ENCODE data around the gene MLPH. TPM values are rescaled to one million over a fixed set of nuclear protein-coding genes. Genes with fewer than 3 reads are reported as not detected.

The MLPH gene
- total RNA-seq, 1 experiment from 2014 or later, result 237 TPM

DNA sequence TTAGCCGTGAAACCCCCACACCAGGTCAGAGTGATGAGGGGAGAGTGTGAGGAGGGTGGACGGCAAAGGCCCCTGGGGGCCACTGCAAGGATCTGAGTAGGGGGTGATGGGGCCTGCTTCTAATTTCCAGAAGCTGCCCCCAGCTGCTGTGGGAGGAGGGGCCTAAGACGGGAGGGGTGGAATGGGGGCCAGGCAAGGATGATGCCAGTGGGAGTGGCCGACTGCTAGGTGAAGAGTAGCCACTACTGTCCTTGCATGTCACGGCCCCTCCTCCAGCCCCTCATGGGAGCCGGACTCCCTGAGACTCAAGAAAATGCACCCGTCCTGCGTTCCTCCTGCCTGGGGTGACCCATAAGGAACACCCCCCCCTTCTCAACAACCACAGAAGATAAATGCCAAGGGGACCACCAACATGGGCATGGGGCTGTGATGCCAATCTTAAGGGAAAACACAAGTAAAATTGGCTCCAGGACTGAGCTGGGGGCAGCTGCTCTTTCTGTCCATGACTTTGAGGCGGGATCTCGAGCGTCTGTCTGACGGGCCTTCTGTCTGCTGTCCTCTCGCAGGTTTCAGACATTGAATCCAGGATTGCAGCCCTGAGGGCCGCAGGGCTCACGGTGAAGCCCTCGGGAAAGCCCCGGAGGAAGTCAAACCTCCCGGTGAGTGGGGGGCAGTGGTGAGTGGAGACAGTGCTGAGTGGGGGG, 55.1 kb downstream of the MLPH start:
- CTCF ChIA-PET, result no interaction called here
- BruUV-seq (replicated peaks), result no TSS peak
- POLR2A ChIA-PET (ENCODE audit: unreplicated experiment), result no interaction called here

DNA sequence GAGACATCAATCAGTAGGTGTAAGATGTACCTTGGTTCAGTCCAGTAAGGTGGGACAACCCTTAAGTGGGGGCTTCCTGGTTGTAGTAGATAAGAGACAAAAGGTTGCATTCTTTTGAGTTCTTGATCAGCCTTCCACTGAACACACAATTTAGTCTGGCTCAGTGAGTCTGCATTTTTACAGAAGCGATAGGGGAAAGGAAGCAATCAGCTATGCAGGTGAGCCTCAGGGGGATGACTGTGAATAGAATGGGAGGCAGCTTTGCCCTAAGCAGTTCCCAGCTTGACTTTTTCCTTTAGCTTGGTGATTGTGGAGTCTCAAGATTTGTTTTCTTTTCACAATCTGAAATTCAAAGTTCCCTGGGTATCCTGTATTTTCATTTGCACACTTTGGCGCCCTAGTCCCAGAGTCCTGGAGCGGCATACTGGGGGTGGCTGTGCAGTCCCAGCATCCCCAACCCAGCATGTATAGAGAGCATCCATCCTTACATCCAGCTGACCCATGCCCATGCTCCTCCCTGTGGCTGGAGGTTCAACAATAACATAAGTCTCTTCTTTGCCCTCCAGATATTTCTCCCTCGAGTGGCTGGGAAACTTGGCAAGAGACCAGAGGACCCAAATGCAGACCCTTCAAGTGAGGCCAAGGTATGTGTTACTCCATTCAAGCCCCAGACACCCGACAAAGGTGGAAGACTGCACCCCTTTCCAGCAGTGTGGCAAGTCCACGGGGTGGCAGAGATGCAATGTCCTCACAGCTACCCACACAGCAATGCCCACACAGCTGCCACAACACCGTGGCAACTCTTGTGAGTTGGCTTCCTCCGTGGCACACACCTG, 59.2 kb downstream of the MLPH start:
- DNase-seq, result no peak
- Histone ChIP-seq H3K79me2 (ENCODE audit: low read depth) (no peaks in the 10 kb centered on the region), H3F3A (ENCODE audit: insufficient read depth, low read depth) (peaks cover 47% of the 10 kb centered on the region), H3K4me3 (no peak overlapping the region), H4K20me1 (ENCODE audit: insufficient read depth) (peaks cover 6% of the 10 kb centered on the region), H3K27ac (no peak overlapping the region), H3K36me3 (ENCODE audit: low read depth) (peaks cover 29% of the 10 kb centered on the region), H3K9me2 (ENCODE audit: insufficient read depth) (no peaks in the 10 kb centered on the region), H3K27me3 (ENCODE audit: insufficient read depth, low read depth) (no peaks in the 10 kb centered on the region), H3K4me1 (replicated peaks; ENCODE audit: insufficient read depth) (no peaks in the 10 kb centered on the region), H3K4me2 (no peak overlapping the region), H3K9me3 (ENCODE audit: insufficient read depth, low read depth) (no peaks in the 10 kb centered on the region), H2AFZ (no peak overlapping the region)
- TF ChIP-seq CTCF (conservative IDR thresholded peaks at IDR 0.05) (no peak), EZH2 (IDR thresholded peaks at IDR 0.05; ENCODE audit: low read depth) (no peak)
- intact Hi-C loops (cut with micrococcal nuclease; ENCODE audit: unreplicated experiment), result no loop called here
- POLR2A ChIA-PET (ENCODE audit: unreplicated experiment), result interaction anchor here (0.6 kb wide), 1 partner anchor 381 kb away, joined by 6 read pairs; no protein-coding TSS in a partner anchor
- no TSS peak for BruUV-seq (replicated peaks)
- CTCF ChIA-PET, result no interaction called here

More for the DNA sequence above, 55.1 kb downstream of the MLPH start:
- intact Hi-C loops (cut with micrococcal nuclease; ENCODE audit: unreplicated experiment), result no loop called here
- no peaks in the 10 kb centered on the region for H3K9me2 ChIP-seq (ENCODE audit: insufficient read depth)
- H3K4me3 ChIP-seq, result no peak overlapping the region
- no peaks in the 10 kb centered on the region for H3K4me1 ChIP-seq (replicated peaks; ENCODE audit: insufficient read depth)
- H3K79me2 ChIP-seq (ENCODE audit: low read depth), result no peaks in the 10 kb centered on the region
- peaks cover 40% of the 10 kb centered on the region for H3K36me3 ChIP-seq (ENCODE audit: low read depth)
- H3K27me3 ChIP-seq (ENCODE audit: insufficient read depth, low read depth), result no peaks in the 10 kb centered on the region
- no peaks in the 10 kb centered on the region for H3K9me3 ChIP-seq (ENCODE audit: insufficient read depth, low read depth)
- TF ChIP-seq EZH2 (IDR thresholded peaks at IDR 0.05; ENCODE audit: low read depth), result no peak
- TF ChIP-seq CTCF (conservative IDR thresholded peaks at IDR 0.05), result no peak
- no peak overlapping the region for H3K27ac ChIP-seq
- H2AFZ ChIP-seq, result no peak overlapping the region
- no peak for DNase-seq
- peaks cover 53% of the 10 kb centered on the region for H3F3A ChIP-seq (ENCODE audit: insufficient read depth, low read depth)
- peaks cover 6% of the 10 kb centered on the region for H4K20me1 ChIP-seq (ENCODE audit: insufficient read depth)
- H3K4me2 ChIP-seq, result no peak overlapping the region

DNA sequence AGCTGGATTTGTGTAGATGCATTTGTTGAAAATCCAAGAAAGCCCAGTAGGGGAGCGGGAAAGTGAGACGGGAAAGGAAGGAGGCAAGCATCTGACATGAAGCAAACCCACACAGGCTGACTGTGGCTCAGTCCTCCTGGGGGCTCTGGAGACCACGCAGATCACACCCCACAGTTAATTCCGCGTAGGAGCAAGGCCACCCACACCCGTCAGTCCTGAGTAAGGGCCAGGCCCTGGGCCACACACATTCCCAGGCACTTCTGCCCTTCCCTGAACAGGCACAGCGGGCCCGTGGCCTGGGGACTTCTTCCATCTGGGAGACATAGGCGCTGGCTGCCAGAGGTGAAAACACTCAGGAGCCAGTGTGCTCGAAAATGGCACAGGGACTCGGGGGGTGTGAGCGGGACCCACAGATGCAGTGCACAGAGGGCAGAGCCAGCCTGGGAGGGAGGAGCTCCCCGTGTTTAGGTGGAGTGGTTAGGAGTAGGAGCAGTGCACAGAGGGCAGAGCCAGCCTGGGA, 59.9 kb downstream of the MLPH start:
- Histone ChIP-seq H3K36me3 (ENCODE audit: low read depth) (peaks cover 35% of the 10 kb centered on the region), H3K79me2 (ENCODE audit: low read depth) (no peaks in the 10 kb centered on the region)
- CTCF ChIA-PET, result no interaction called here

More for the DNA sequence above, 59.9 kb downstream of the MLPH start:
- H3K4me3 ChIP-seq, result no peak overlapping the region
- no peaks in the 10 kb centered on the region for H3K4me1 ChIP-seq (replicated peaks; ENCODE audit: insufficient read depth)
- H2AFZ ChIP-seq, result no peak overlapping the region
- TF ChIP-seq CTCF (conservative IDR thresholded peaks at IDR 0.05) (no peak), EZH2 (IDR thresholded peaks at IDR 0.05; ENCODE audit: low read depth) (no peak)
- POLR2A ChIA-PET (ENCODE audit: unreplicated experiment), result no interaction called here
- peaks cover 47% of the 10 kb centered on the region for H3F3A ChIP-seq (ENCODE audit: insufficient read depth, low read depth)
- BruUV-seq (replicated peaks), result no TSS peak
- no peak overlapping the region for H3K4me2 ChIP-seq
- H3K27me3 ChIP-seq (ENCODE audit: insufficient read depth, low read depth), result no peaks in the 10 kb centered on the region
- no peak overlapping the region for H3K27ac ChIP-seq
- no peaks in the 10 kb centered on the region for H4K20me1 ChIP-seq (ENCODE audit: insufficient read depth)
- intact Hi-C loops (cut with micrococcal nuclease; ENCODE audit: unreplicated experiment), result no loop called here
- no peaks in the 10 kb centered on the region for H3K9me3 ChIP-seq (ENCODE audit: insufficient read depth, low read depth)
- H3K9me2 ChIP-seq (ENCODE audit: insufficient read depth), result no peaks in the 10 kb centered on the region
- DNase-seq, result no peak

Measured in PC-9 (cell line).